SK-N-SH (cell line): ENCODE measurements around the gene ROBO1. TPM values are rescaled to one million over a fixed set of nuclear protein-coding genes. Genes with fewer than 3 reads are reported as not detected.
A peak's percentile ranks its signal among the peaks of the same experiment; 100 is the strongest.

Source experiments
- CTCF ChIA-PET: fragments of 300-600, 350-600 bp; formaldehyde crosslinking; extraction: SDS; loops from one replicate; lab custom pipeline; 2021; lab: Yijun Ruan, JAX
- POLR2A ChIA-PET: fragments of 350-600 bp; sonication (Branson Sonifier 250); formaldehyde crosslinking; extraction: SDS; loops from one replicate; lab custom pipeline; 2020; ENCODE audit warnings: antibody characterized with exemption, inconsistent platforms; lab: Yijun Ruan, JAX
- DNase-seq: peaks from one replicate; pipeline ENCODE4 v3.0.0; 2012
- H2AFZ ChIP-seq: fragments of 200-600 bp; sonication (generic); 2 replicates; pipeline ENCODE4 v1.8.1; 2016; ENCODE audit warnings: antibody characterized with exemption, mild to moderate bottlenecking, low read depth
- H3F3A ChIP-seq: fragments of 200-600 bp; sonication (generic); replicated peaks from 2 replicates; pipeline ENCODE3; 2016; ENCODE audit warnings: antibody characterized with exemption, mild to moderate bottlenecking; ENCODE audit not compliant: insufficient read depth
- H3K27ac ChIP-seq, 2 experiments: fragments of 200-500 bp in 1 of 2; fragments of 200-600 bp in 1 of 2; sonication (Bioruptor generic) in 1 of 2; sonication (generic), shearing (Covaris generic) in 1 of 2; 2 replicates each; pipeline versions ENCODE4 v1.5.1 to v1.6.1; 2014 to 2016; ENCODE audit warnings: low read depth in 2 of 2, inconsistent platforms in 1 of 2, low read length in 1 of 2, mild to moderate bottlenecking in 1 of 2, mixed read lengths in 1 of 2
- H3K27me3 ChIP-seq: fragments of 200-600 bp; sonication (generic), shearing (Covaris generic); 2 replicates; pipeline ENCODE4 v1.6.1; 2016; ENCODE audit warnings: mixed run types; ENCODE audit not compliant: insufficient read depth
- H3K36me3 ChIP-seq, 2 experiments: fragments of 200-500 bp in 1 of 2; fragments of 200-600 bp in 1 of 2; sonication (Bioruptor generic) in 1 of 2; sonication (generic) in 1 of 2; replicated peaks in 1 of 2; 2 replicates each; pipeline versions ENCODE3 to v1.5.1; 2014 to 2016; ENCODE audit warnings: low read length in 1 of 2, mild to moderate bottlenecking in 1 of 2; ENCODE audit not compliant: insufficient read depth in 2 of 2, control insufficient read depth in 1 of 2
- H3K4me1 ChIP-seq, 2 experiments: fragments of 200-500 bp in 1 of 2; fragments of 200-600 bp in 1 of 2; sonication (Bioruptor generic) in 1 of 2; sonication (generic), shearing (Covaris generic) in 1 of 2; 2 replicates each; pipeline versions ENCODE4 v1.5.1 to v1.6.1; 2014 to 2016; ENCODE audit warnings: low read depth in 1 of 2, low read length in 1 of 2, mixed run types in 1 of 2; ENCODE audit not compliant: insufficient read depth in 2 of 2, control insufficient read depth in 1 of 2
- H3K4me2 ChIP-seq: fragments of 200-600 bp; sonication (generic), shearing (Covaris generic); 2 replicates; pipeline ENCODE4 v1.6.1; 2017; ENCODE audit warnings: mixed run types
- H3K4me3 ChIP-seq, 2 experiments: fragments of 200-500 bp in 1 of 2; fragments of 200-600 bp in 1 of 2; sonication (Bioruptor generic) in 1 of 2; sonication (generic), shearing (Covaris generic) in 1 of 2; 2 replicates each; pipeline versions ENCODE4 v1.5.1 to v1.8.1; 2014 to 2016; ENCODE audit warnings: low read depth in 2 of 2, inconsistent platforms in 1 of 2, low read length in 1 of 2, mild to moderate bottlenecking in 1 of 2, mixed read lengths in 1 of 2, moderate library complexity in 1 of 2
- H3K79me2 ChIP-seq: fragments of 200-600 bp; sonication (generic); 2 replicates; pipeline ENCODE4 v1.8.1; 2017; ENCODE audit warnings: mild to moderate bottlenecking; ENCODE audit not compliant: insufficient read depth
- H3K9ac ChIP-seq: fragments of 200-600 bp; sonication (generic); 2 replicates; pipeline ENCODE4 v1.6.1; 2017; ENCODE audit warnings: mixed run types
- H3K9me2 ChIP-seq: fragments of 200-600 bp; sonication (generic); 2 replicates; pipeline ENCODE4 v1.6.1; 2017; ENCODE audit warnings: mixed run types
- H3K9me3 ChIP-seq: fragments of 200-600 bp; sonication (generic); 2 replicates; pipeline ENCODE4 v1.6.1; 2017; ENCODE audit warnings: mixed run types, mild to moderate bottlenecking, moderate library complexity
- H4K20me1 ChIP-seq: fragments of 200-600 bp; sonication (generic); 2 replicates; pipeline ENCODE4 v1.6.1; 2017; ENCODE audit warnings: mild to moderate bottlenecking, mixed run types; ENCODE audit not compliant: insufficient read depth
- ELF1 ChIP-seq: IDR thresholded peaks from 2 replicates; pipeline ENCODE4 v1.4.0; 2012
- EP300 ChIP-seq, 2 experiments: IDR thresholded peaks; 2 replicates each; pipeline versions ENCODE4 v1.4.0 to v1.6.1; 2012; ENCODE audit warnings: borderline replicate concordance in 1 of 2, low read depth in 1 of 2, low read length in 1 of 2
- FOSL2 ChIP-seq: IDR thresholded peaks from 2 replicates; pipeline ENCODE4 v1.4.0; 2012; ENCODE audit warnings: low read depth, mild to moderate bottlenecking, moderate library complexity, borderline replicate concordance
- FOXJ3 ChIP-seq: sonication (generic); formaldehyde crosslinking; IDR thresholded peaks from 2 replicates; pipeline ENCODE4 v1.5.1; 2020; ENCODE audit warnings: mild to moderate bottlenecking, missing genetic modification reagents
- FOXM1 ChIP-seq: IDR thresholded peaks from 2 replicates; pipeline ENCODE4 v1.4.0; 2012; ENCODE audit warnings: low read depth, mild to moderate bottlenecking
- GATA2 ChIP-seq: sonication (generic); formaldehyde crosslinking; IDR thresholded peaks from 2 replicates; pipeline ENCODE4 v1.5.0; 2020; ENCODE audit warnings: mild to moderate bottlenecking, missing genetic modification reagents
- IRF3 ChIP-seq: fragments of 150-350 bp; IDR thresholded peaks from 2 replicates; pipeline ENCODE4 v1.6.1; 2016; ENCODE audit warnings: mild to moderate bottlenecking, low read depth, low read length
- MEF2A ChIP-seq: IDR thresholded peaks from 2 replicates; pipeline ENCODE4 v1.4.0; 2012; ENCODE audit warnings: low read depth, borderline replicate concordance
- NRF1 ChIP-seq: IDR thresholded peaks from 2 replicates; pipeline ENCODE4 v1.6.1; 2012; ENCODE audit warnings: low read depth, mild to moderate bottlenecking, low read length
- POLR2AphosphoS5 ChIP-seq: IDR thresholded peaks from 2 replicates; pipeline ENCODE4 v1.6.1; 2012; ENCODE audit warnings: low read depth, low read length
- RAD21 ChIP-seq: IDR thresholded peaks from 2 replicates; pipeline ENCODE4 v1.6.1; 2012; ENCODE audit warnings: mild to moderate bottlenecking, low read length
- RCOR1 ChIP-seq: fragments of 150-350 bp; IDR thresholded peaks from 2 replicates; pipeline ENCODE4 v1.6.1; 2017; ENCODE audit warnings: antibody characterized with exemption, low read length
- RXRA ChIP-seq: IDR thresholded peaks from 2 replicates; pipeline ENCODE4 v1.4.0; 2012; ENCODE audit warnings: low read depth, mild to moderate bottlenecking, borderline replicate concordance
- SIN3A ChIP-seq: IDR thresholded peaks from 2 replicates; pipeline ENCODE4 v1.6.1; 2012; ENCODE audit warnings: low read depth, mild to moderate bottlenecking, low read length, moderate library complexity, borderline replicate concordance
- SMC3 ChIP-seq: IDR thresholded peaks from 2 replicates; pipeline ENCODE4 v1.6.1; 2012; ENCODE audit warnings: low read depth, low read length, improper control_type of control experiment
- TAF1 ChIP-seq: IDR thresholded peaks from 2 replicates; pipeline ENCODE4 v1.6.1; 2012; ENCODE audit warnings: low read depth, mild to moderate bottlenecking, low read length, moderate library complexity, borderline replicate concordance
- TCF12 ChIP-seq: IDR thresholded peaks from 2 replicates; pipeline ENCODE4 v1.4.0; 2012
- whole genome bisulfite sequencing: methylation state at CpG from one replicate; pipeline ENCODE4 v1.1.6; 2017; ENCODE audit warnings: low lambda C conversion rate; 5-methylcytosine and 5-hydroxymethylcytosine counted together
- polyA plus RNA-seq, 3 experiments: library from polyadenylated mRNA; depleted of rRNA; stranded (reverse); fragments of >200 nt; gene quantifications; 2 replicates each; pipeline ENCODE4 v1.2.3, GENCODE V29; 2012
- TF ChIP-seq, protein P1 (sequence below): IDR thresholded peaks from 2 replicates; pipeline ENCODE4; 2012
- TF ChIP-seq, protein P2 (sequence below): IDR thresholded peaks from 2 replicates; pipeline ENCODE4 v1.4.0; 2012; ENCODE audit warnings: low read depth, borderline replicate concordance
- TF ChIP-seq, protein P3 (sequence below): IDR thresholded peaks from 2 replicates; pipeline ENCODE4 v1.4.0; 2012; ENCODE audit warnings: low read depth

The ROBO1 gene
- polyA plus RNA-seq, 1 of the 3 experiments (the other 2 are of a cell fraction): 22.7 TPM

DNA sequence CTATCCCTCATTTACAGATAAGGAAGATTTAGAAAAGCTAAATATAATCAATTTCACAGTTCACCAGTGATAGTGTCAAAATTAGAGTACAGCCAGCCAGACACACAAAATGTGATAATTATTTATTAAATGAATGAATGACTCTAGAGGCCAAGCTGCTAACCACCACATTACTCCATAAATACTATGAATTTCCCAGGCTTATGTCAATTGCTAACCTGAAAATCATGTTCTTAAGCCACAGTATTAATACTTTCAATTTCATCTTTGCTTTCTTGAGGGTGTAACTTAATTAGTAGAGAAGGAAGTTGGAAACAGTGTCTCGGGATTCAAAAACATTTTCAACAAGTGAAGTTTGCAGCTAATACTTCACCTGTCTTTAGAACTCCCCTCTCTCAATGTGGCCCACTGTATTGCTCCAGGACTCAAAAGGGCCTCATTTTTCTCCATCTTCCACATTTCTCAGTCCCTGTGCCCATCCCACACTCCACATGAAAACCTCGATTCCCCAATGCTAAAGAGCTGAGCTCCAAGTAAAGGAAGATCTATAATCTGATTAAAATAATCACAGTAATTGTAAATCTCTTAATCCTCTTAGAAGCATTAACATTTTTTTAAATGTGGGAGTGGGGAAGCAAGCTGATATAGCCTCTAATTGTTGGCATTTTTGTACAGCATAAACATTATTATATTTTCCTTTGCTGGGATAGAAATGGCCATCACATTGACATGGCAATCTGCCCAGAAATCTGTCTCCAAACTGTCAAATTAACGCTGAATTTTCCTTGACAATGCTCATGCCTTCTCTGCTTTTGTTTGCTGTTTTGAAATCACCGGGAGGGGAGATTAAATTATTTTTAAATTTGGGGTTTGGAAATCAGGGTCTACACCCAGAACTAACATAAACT is 765.1 kb downstream of the ROBO1 start:
- TF ChIP-seq, protein P1, sequence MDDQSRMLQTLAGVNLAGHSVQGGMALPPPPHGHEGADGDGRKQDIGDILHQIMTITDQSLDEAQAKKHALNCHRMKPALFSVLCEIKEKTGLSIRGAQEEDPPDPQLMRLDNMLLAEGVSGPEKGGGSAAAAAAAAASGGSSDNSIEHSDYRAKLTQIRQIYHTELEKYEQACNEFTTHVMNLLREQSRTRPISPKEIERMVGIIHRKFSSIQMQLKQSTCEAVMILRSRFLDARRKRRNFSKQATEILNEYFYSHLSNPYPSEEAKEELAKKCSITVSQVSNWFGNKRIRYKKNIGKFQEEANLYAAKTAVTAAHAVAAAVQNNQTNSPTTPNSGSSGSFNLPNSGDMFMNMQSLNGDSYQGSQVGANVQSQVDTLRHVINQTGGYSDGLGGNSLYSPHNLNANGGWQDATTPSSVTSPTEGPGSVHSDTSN: peak; percentile 39; the same call in 1 of the 2 replicates
- TF ChIP-seq TAF1 (no peak), GATA2 (CRISPR knock-in tag) (peak; percentile 57), SMC3 (no peak), RCOR1 (0 out of 2 replicates have a peak, but pooled peaks have one; percentile 43), NRF1 (no peak), POLR2AphosphoS5 (no peak), FOSL2 (no peak), EP300 (IDR thresholded peaks at IDR 0.05; ENCODE audit: borderline replicate concordance in 1 of 2, low read depth in 1 of 2, low read length in 1 of 2) (peak in 1 of 2 experiments; percentile 68; a peak in 2 of 4 replicates), TCF12 (peak; percentile 29; the same call in 1 of the 2 replicates), FOXJ3 (CRISPR knock-in tag) (0 out of 2 replicates have a peak, but pooled peaks have one; percentile 63)
- peaks cover 14 to 20% of the 10 kb centered on the region in 2 experiments; a peak in 3 of 4 replicates for H3K4me1 ChIP-seq
- H3K9ac ChIP-seq: no peak overlapping the region
- peak overlapping the region; percentile 34; the same call in 1 of the 2 replicates for H3K4me2 ChIP-seq
- peaks cover 0 to 2% of the 10 kb centered on the region in 2 experiments for H3K36me3 ChIP-seq
- H4K20me1 ChIP-seq: no peaks in the 10 kb centered on the region
- ChIA-PET POLR2A (no interaction called here), CTCF (interaction anchor here (1.0 to 2.0 kb wide), 4 partner anchors 12 to 17 kb away, joined by 3 to 10 read pairs (median 4); no protein-coding TSS in a partner anchor)
- no peaks in the 10 kb centered on the region for H3K27me3 ChIP-seq
- H2AFZ ChIP-seq: no peak overlapping the region
- DNase-seq: no peak
- peak overlapping the region in 1 of 2 experiments; percentile 20; a peak in 1 of 4 replicates for H3K4me3 ChIP-seq
- H3K9me3 ChIP-seq: no peaks in the 10 kb centered on the region
- H3K27ac ChIP-seq: peak overlapping the region; percentile 9 to 64; a peak in 3 of 4 replicates
- peaks cover 85% of the 10 kb centered on the region for H3K79me2 ChIP-seq
- peaks cover 5% of the 10 kb centered on the region for H3F3A ChIP-seq
- H3K9me2 ChIP-seq: no peaks in the 10 kb centered on the region
- 28% methylated on average over 4 of the region's 4 CpGs for WGBS

- Histone ChIP-seq H4K20me1 (no peaks in the 10 kb centered on the region), H3K9me3 (no peaks in the 10 kb centered on the region), H3K4me3 (no peak overlapping the region), H3K36me3 (peaks cover 0 to 8% of the 10 kb centered on the region in 2 experiments), H3F3A (peaks cover 5% of the 10 kb centered on the region), H3K27me3 (no peaks in the 10 kb centered on the region), H3K4me2 (no peak overlapping the region), H3K79me2 (peaks cover 89% of the 10 kb centered on the region), H2AFZ (no peak overlapping the region), H3K4me1 (peaks cover 14 to 20% of the 10 kb centered on the region in 2 experiments; a peak in 3 of 4 replicates), H3K9me2 (no peaks in the 10 kb centered on the region), H3K27ac (no peak overlapping the region), H3K9ac (no peak overlapping the region)
- no peak for DNase-seq
- ChIA-PET CTCF (interaction anchor here (2.0 kb wide), 1 partner anchor 12 kb away, joined by 10 read pairs; no protein-coding TSS in a partner anchor), POLR2A (no interaction called here)
- WGBS: 90% methylated on average over 3 of the region's 3 CpGs
- TF ChIP-seq ELF1 (no peak), RAD21 (no peak), IRF3 (no peak), FOXM1 (no peak), SIN3A (no peak), MEF2A (no peak), GATA2 (CRISPR knock-in tag) (no peak), RXRA (no peak)
- TF ChIP-seq, protein P1: no peak
- TF ChIP-seq, protein P2, sequence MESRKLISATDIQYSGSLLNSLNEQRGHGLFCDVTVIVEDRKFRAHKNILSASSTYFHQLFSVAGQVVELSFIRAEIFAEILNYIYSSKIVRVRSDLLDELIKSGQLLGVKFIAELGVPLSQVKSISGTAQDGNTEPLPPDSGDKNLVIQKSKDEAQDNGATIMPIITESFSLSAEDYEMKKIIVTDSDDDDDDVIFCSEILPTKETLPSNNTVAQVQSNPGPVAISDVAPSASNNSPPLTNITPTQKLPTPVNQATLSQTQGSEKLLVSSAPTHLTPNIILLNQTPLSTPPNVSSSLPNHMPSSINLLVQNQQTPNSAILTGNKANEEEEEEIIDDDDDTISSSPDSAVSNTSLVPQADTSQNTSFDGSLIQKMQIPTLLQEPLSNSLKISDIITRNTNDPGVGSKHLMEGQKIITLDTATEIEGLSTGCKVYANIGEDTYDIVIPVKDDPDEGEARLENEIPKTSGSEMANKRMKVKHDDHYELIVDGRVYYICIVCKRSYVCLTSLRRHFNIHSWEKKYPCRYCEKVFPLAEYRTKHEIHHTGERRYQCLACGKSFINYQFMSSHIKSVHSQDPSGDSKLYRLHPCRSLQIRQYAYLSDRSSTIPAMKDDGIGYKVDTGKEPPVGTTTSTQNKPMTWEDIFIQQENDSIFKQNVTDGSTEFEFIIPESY: no peak
- TF ChIP-seq, protein P3, sequence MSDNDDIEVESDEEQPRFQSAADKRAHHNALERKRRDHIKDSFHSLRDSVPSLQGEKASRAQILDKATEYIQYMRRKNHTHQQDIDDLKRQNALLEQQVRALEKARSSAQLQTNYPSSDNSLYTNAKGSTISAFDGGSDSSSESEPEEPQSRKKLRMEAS: no peak
Measured at GRCh38 chr3:79001255-79001654, 766.5 kb downstream of the ROBO1 start.
